ENCODE data around the gene GOLGA8N. TPM values are rescaled to one million over a fixed set of nuclear protein-coding genes. Genes with fewer than 3 reads are reported as not detected.

Gene GOLGA8N
- total RNA-seq, 1 experiment from 2014 or later: 0.41 TPM

GRCh38 chr15:32641517-32642059 is 48.3 kb downstream of the GOLGA8N start, which contains the start of gene SCG5:
Gene SCG5 (plus strand): TSS chr15:32641710. CDS start chr15:32643593, 1,883 bp downstream.
- BruUV-seq (replicated peaks): no TSS peak
- no peak for TF ChIP-seq CTCF (IDR thresholded peaks at IDR 0.05; ENCODE audit: insufficient read depth in 1 of 2, low read depth in 1 of 2, low read length in 1 of 2, severe bottlenecking in 1 of 2, unreplicated experiment in 1 of 2)
- ChIA-PET CTCF (no interaction called here), POLR2A (no interaction called here)
- Mint-ChIP-seq H3K9me3 (ENCODE audit: unreplicated experiment) (no peaks in the 10 kb centered on the region), H3K27me3 (ENCODE audit: insufficient read depth, unreplicated experiment) (no peaks in the 10 kb centered on the region), H3K27ac (ENCODE audit: unreplicated experiment) (no peak within 1 kb of the TSS), H3K4me3 (ENCODE audit: unreplicated experiment) (no peak within 1 kb of the TSS), H3K4me1 (ENCODE audit: low read depth, unreplicated experiment) (no peaks in the 10 kb centered on the region), H3K36me3 (ENCODE audit: insufficient read depth, unreplicated experiment) (peaks cover 36% of the 10 kb centered on the region)
- intact Hi-C loops (cut with micrococcal nuclease; ENCODE audit: unreplicated experiment): no loop called here
- no peaks in the 10 kb centered on the region; the same call in 1 of the 2 replicates for H3K9me3 ChIP-seq
- no peaks in the 10 kb centered on the region for H3K36me3 ChIP-seq (ENCODE audit: control insufficient read depth, insufficient read depth, low read length)
- no peaks in the 10 kb centered on the region for H3K4me1 ChIP-seq
- DNase-seq: no peak
- H3K27me3 ChIP-seq (replicated peaks; ENCODE audit: control insufficient read depth, insufficient read depth, low read length): no peaks in the 10 kb centered on the region
- H3K4me3 ChIP-seq (ENCODE audit: low read depth, low read length): no peak within 1 kb of the TSS

- TF ChIP-seq CTCF (IDR thresholded peaks at IDR 0.05; ENCODE audit: insufficient read depth in 1 of 2, low read depth in 1 of 2, low read length in 1 of 2, severe bottlenecking in 1 of 2, unreplicated experiment in 1 of 2): no peak
- Mint-ChIP-seq H3K9me3 (ENCODE audit: unreplicated experiment) (no peaks in the 10 kb centered on the region), H3K36me3 (ENCODE audit: insufficient read depth, unreplicated experiment) (peaks cover 25% of the 10 kb centered on the region), H3K27ac (ENCODE audit: unreplicated experiment) (no peak overlapping the region), H3K4me1 (ENCODE audit: low read depth, unreplicated experiment) (no peaks in the 10 kb centered on the region), H3K27me3 (ENCODE audit: insufficient read depth, unreplicated experiment) (no peaks in the 10 kb centered on the region), H3K4me3 (ENCODE audit: unreplicated experiment) (no peak overlapping the region)
- no peak for DNase-seq
- no TSS peak for BruUV-seq (replicated peaks)
- no peaks in the 10 kb centered on the region for H3K36me3 ChIP-seq (ENCODE audit: control insufficient read depth, insufficient read depth, low read length)
- CTCF ChIA-PET: no interaction called here
- POLR2A ChIA-PET: no interaction called here
- no peak overlapping the region for H3K4me3 ChIP-seq (ENCODE audit: low read depth, low read length)
- no peaks in the 10 kb centered on the region for H3K4me1 ChIP-seq
- H3K9me3 ChIP-seq: no peaks in the 10 kb centered on the region; the same call in 1 of the 2 replicates
- no peaks in the 10 kb centered on the region for H3K27me3 ChIP-seq (replicated peaks; ENCODE audit: control insufficient read depth, insufficient read depth, low read length)
- intact Hi-C loops (cut with micrococcal nuclease; ENCODE audit: unreplicated experiment): no loop called here
Measured at GRCh38 chr15:32642667-32643435, 49.6 kb downstream of the GOLGA8N start.

- CTCF ChIA-PET: no interaction called here
- no peaks in the 10 kb centered on the region for H3K27me3 ChIP-seq (replicated peaks; ENCODE audit: control insufficient read depth, insufficient read depth, low read length)
- no peaks in the 10 kb centered on the region for H3K4me1 ChIP-seq
- intact Hi-C loops (cut with micrococcal nuclease; ENCODE audit: unreplicated experiment): no loop called here
- H3K27me3 Mint-ChIP-seq (ENCODE audit: insufficient read depth, unreplicated experiment): no peaks in the 10 kb centered on the region
- H3K36me3 ChIP-seq (ENCODE audit: control insufficient read depth, insufficient read depth, low read length): no peaks in the 10 kb centered on the region; the same call in 1 of the 2 replicates
- no peak overlapping the region for H3K27ac Mint-ChIP-seq (ENCODE audit: unreplicated experiment)
- DNase-seq: no peak
- no peaks in the 10 kb centered on the region for H3K9me3 Mint-ChIP-seq (ENCODE audit: unreplicated experiment)
- no TSS peak for BruUV-seq (replicated peaks)
- H3K9me3 ChIP-seq: no peaks in the 10 kb centered on the region; the same call in 1 of the 2 replicates
- H3K36me3 Mint-ChIP-seq (ENCODE audit: insufficient read depth, unreplicated experiment): peaks cover 22% of the 10 kb centered on the region
- POLR2A ChIA-PET: no interaction called here
- no peak for TF ChIP-seq CTCF (IDR thresholded peaks at IDR 0.05; ENCODE audit: insufficient read depth in 1 of 2, low read depth in 1 of 2, low read length in 1 of 2, severe bottlenecking in 1 of 2, unreplicated experiment in 1 of 2)
- H3K4me3 Mint-ChIP-seq (ENCODE audit: unreplicated experiment): no peak overlapping the region
- H3K4me1 Mint-ChIP-seq (ENCODE audit: low read depth, unreplicated experiment): no peaks in the 10 kb centered on the region
- H3K4me3 ChIP-seq (ENCODE audit: low read depth, low read length): no peak overlapping the region
Measured at GRCh38 chr15:32643907-32644445, 50.7 kb downstream of the GOLGA8N start.
